DOHH2 (cell line): ENCODE data around the gene SEMA4D.

Experiments used
- EZH2phosphoT487 ChIP-seq: fragments of 200-600 bp; sonication (generic); IDR thresholded peaks from 2 replicates; pipeline ENCODE4 v1.6.1; 2017; ENCODE audit warnings: borderline replicate concordance, mild to moderate bottlenecking, antibody characterized with exemption, low read length, moderate library complexity, mixed read lengths
- TF ChIP-seq, protein P1 (sequence below): fragments of 200-600 bp; sonication (generic); IDR thresholded peaks from one replicate; pipeline ENCODE4 v1.5.1; 2014; ENCODE audit warnings: antibody characterized with exemption, mild to moderate bottlenecking, low read depth, low read length; ENCODE audit not compliant: poor library complexity, severe bottlenecking

DNA sequence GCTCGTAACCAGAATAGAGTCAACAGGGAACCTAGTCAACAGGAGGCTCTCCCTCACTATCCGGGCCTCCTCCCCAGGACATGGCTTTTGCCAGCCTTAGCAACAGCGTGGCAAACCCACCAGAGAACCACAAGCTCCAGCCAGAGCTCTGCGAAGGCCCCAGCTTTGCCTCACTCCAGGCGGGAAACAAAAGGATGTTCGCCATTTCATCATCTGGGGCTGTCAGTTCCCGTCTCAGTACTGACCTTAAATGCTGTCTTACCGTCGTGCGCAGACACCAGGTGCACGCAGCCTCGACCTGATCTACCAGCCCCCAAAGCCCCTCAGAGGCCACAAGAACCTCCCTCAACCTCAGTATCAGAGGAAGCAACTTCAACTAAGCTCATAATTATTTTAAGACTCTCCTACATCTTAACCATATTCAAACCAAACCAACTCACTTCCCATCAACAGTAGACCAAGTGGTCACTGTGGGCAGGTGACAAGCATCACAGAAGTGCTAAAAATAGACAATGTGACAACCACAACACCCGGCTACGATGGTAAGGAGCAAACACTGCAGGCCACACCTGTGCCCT, 71.4 kb downstream of the SEMA4D start:
- TF ChIP-seq, protein P1, sequence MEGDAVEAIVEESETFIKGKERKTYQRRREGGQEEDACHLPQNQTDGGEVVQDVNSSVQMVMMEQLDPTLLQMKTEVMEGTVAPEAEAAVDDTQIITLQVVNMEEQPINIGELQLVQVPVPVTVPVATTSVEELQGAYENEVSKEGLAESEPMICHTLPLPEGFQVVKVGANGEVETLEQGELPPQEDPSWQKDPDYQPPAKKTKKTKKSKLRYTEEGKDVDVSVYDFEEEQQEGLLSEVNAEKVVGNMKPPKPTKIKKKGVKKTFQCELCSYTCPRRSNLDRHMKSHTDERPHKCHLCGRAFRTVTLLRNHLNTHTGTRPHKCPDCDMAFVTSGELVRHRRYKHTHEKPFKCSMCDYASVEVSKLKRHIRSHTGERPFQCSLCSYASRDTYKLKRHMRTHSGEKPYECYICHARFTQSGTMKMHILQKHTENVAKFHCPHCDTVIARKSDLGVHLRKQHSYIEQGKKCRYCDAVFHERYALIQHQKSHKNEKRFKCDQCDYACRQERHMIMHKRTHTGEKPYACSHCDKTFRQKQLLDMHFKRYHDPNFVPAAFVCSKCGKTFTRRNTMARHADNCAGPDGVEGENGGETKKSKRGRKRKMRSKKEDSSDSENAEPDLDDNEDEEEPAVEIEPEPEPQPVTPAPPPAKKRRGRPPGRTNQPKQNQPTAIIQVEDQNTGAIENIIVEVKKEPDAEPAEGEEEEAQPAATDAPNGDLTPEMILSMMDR: no peak
- TF ChIP-seq EZH2phosphoT487: no peak
